Fibroblast of skin of left biceps (primary cell): Measurements from ENCODE around the gene TRIM65.

Experiments
- DNase-seq, 2 experiments: peaks; one replicate each; pipeline ENCODE4 v3.0.0-alpha.2; 2013; ENCODE audit warnings: low read depth in 2 of 2

Gene TRIM65, protein sequence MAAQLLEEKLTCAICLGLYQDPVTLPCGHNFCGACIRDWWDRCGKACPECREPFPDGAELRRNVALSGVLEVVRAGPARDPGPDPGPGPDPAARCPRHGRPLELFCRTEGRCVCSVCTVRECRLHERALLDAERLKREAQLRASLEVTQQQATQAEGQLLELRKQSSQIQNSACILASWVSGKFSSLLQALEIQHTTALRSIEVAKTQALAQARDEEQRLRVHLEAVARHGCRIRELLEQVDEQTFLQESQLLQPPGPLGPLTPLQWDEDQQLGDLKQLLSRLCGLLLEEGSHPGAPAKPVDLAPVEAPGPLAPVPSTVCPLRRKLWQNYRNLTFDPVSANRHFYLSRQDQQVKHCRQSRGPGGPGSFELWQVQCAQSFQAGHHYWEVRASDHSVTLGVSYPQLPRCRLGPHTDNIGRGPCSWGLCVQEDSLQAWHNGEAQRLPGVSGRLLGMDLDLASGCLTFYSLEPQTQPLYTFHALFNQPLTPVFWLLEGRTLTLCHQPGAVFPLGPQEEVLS

DNA sequence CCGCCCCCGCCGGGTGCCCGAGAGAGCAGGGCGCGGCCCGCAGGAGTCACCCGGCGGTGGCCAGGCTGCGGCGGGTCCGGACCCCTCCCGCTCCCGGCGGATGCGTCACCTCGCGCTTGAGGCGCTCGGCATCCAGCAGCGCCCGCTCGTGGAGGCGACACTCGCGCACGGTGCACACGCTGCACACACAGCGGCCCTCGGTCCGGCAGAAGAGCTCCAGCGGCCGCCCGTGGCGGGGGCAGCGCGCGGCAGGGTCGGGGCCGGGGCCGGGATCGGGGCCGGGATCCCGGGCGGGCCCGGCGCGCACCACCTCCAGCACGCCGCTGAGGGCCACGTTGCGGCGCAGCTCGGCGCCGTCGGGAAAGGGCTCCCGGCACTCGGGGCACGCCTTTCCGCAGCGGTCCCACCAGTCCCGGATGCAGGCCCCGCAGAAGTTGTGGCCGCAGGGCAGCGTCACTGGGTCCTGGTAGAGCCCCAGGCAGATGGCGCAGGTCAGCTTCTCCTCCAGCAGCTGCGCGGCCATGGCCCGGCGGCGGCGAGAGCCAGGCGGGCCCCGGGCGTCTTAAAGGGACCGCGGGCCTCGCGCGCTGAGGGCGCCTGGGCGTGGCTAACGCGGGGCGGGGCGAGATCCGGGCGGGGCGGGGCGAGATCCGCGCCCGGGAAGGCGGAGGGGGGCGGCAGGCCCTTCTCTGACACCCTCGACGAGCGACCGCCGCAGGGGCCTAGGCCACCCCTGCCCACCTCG, at the start of gene TRIM65:
Gene TRIM65 (minus strand): TSS at position 537 of the 745 bp plus-strand sequence. CDS start 14 bp downstream, at position 523.
- DNase-seq: peak; percentile 31 to 39

DNA sequence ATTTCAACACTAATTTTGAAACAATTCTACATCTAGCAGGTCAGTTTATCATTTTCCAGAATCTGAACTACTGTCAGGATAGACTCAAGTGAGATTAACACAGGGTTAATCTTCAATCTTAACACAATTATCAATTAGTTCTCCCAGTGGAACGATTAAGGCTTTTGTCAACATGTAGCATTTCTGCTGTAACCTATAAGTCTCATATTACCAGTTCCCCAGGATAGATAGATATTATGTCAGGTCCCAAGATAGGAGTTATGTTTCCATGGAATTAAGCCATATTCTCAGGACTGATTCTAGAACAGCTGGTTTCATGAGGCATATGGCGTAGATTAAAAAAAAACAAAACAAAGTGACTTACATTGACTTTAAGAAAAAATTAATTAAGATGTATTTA, 48.5 kb upstream of the TRIM65 start:
- no peak for DNase-seq

DNA sequence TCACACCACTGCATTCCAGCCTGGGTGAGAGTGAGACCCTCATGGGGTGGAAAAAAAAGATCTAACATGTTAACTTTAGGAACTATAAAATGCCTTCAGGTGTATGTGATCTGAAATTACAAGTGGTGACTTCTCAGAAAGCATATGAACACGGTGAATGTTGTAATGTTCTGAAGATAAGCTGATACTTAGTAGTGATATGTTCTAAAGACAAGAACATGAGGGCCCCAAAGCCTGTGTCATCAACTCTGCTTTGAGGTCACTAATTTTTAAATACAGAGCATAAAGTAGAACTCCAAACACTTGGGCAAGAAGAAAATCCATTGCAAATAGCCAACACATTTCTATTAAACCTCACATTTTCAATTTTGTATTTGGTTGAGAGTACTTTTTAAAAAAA, 46.7 kb upstream of the TRIM65 start:
- DNase-seq: no peak

DNA sequence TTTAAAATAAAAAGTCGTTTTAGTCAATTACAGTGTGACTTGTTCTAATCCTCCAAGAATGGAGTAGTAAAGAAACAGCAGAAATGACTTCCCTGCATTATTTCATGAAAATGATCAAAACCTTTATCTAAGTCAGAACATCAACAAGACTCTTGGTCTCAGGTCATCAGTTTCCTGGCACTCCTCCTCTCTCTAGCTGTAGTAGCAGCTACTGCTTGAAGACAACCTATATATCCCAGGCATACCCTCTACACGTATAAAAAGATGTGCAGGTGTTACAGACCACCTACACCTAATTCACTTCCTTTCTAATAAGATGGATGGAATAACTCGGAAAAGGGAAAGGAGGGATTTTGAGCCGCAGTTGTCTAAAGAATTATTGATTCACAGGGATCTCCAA, 45.7 kb upstream of the TRIM65 start:
- no peak for DNase-seq

DNA sequence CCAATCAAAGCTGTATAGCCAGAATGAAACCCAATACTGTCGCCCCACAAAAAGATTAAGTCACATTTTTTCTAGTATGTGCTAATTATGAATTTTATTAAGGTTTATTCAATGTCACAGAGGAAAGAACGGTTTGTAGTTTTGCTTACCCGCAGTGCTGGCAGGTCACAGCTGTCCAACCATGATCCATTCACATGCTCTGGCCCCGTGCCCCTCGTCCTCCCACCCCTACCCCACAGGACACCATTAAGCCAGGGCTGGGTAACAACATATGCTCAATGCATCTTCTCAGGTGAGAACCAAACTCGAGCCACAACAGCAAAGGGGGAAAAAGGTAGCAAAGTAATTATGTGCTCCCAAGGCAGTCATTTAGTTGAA, 44.7 kb upstream of the TRIM65 start:
- DNase-seq: no peak

DNA sequence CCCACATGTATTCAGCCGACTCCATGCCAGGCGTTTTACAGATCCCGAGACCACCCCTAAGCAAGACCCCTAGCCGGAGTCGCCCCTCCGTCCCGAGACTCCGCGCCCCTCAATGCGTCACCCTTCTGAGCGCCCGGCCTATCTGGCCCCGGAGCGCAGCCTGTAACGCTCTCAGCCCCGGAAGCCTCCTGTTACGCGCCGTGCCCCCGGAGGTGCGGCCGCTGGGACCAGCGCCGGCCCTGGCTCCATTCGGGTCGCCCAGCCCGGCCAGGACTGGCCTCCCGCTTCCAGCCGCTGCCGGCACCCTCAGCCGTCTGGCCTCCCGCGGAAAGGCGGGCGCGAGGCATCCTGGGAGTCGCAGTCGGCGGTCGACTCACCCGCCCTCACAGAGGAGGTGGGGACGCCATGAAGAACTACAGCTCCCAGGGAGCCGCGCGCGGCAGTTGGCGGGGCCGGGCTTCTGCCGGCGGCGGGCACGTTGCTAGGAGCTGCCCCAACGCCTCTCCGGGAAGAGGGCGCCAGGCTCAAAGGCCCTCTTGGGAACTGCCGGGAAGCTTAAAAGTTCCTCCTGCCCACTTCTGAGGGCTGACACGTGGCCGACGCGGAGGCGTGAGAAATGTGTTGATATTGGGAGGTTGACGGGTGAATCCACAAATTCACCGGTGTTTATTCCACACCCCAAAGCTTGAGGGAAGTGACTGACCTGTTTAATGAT, 44.1 kb upstream of the TRIM65 start, which contains the start of gene FBF1:
Gene FBF1 (minus strand): TSS at position 316 of the 715 bp plus-strand sequence. CDS start 2,893 bp downstream, outside the sequence.
- DNase-seq: peak; percentile 64 to 67

DNA sequence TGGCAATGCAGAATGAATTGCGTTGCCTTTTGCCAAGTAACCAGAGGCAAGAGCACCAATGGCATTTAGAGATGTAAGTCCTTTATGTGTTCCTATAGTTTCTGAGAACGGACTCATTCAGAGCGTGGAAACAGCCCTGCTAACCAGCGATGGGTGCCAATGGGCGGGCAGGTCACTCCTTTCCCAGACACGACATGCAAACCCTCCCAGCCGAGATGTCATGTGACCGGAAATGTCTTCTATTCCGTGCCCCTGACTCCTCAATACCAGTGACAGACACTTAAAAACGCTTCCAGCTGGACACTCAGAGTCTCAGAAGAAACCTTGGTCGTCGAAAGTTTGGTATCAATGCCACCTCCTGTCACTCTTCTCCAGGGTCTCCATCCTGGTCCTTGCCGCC, 40.9 kb upstream of the TRIM65 start:
- DNase-seq: no peak

DNA sequence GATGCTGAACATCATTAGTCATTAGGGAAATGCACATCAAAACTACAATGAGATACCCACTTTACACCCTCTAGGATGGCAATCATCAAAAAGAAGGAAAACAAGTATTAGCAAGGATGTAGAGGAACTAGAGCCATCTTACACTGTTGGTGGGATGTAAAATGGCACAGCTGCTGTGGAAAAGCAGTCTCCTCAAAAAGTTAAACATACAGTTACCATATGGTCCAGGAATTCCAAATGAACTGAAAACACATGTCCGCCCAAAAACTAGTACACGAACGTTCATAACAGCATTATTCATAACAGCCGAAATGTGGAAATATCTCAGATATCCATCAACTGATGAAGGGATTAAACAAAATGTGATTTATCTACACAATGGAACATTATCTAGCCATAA, 37.1 kb upstream of the TRIM65 start:
- DNase-seq: peak; percentile 35 to 38

DNA sequence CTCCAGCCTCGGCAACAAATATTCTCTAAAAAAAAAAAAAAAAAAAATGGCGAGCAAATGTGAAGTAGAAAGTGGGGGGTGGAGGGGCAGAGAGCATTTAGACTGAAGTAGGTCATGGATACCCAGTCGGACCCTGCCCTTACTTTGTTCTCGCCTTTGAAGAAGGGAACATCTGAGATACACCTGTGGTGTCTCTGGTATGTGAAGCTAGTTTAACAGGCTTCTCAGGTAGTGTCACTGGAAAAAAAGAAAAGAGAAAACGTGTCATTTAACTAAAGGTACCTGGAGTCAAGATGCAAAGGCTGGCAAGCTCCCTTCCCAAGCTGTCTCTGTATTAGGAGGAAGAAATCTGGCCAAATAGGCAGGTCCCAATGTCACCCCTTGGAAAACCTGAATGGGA, 36.1 kb upstream of the TRIM65 start:
- DNase-seq: no peak

DNA sequence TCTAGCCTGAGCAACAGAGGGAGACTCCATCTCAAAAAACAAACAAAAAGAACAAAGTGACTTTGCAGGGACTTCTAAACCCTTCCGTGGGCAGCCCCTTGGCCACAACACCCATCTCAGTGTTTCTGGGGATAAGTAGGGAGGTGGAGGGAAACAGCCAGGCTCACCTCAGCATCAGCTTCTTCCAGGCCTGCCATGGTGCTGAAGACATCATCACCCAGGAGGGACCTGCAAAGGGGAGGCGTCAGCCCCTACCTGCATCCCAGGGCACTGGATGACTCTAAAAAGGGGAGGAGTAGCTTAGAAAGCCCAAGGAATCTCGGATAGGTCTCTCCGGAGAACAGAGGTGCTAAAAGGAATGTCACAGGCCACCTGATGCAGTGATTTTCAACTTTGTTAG, 34.3 kb upstream of the TRIM65 start:
- DNase-seq: no peak

DNA sequence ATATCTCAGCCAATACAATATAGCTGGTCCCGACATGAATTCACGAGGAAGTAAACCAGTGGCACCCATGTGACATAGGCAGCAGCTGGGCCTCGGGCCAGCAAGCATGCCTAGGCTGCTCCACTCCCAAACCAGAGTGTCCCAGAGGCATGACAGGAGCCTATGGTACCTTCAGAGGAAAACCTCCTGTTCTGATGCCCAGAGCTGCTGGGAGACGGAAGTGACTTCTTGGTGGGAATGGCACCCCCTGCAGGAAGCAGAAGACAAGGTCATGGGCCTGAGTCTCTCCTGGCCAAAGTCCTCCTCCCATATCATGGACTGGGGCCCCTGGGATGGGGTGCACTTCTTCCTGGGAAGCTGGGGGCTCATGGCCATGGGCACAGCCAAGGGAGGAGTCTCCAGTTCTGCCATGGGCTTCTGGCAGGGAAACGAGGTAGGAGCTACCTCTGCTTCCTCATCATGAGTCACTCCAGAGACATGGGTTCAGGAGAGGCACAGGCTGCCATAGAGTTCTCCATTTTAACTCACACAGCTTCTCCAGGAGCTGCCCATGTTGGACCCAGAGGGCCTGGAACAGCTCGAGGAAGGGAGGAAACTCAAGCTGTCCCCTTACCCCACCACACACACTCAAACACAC, 30.7 kb upstream of the TRIM65 start:
- DNase-seq: no peak

DNA sequence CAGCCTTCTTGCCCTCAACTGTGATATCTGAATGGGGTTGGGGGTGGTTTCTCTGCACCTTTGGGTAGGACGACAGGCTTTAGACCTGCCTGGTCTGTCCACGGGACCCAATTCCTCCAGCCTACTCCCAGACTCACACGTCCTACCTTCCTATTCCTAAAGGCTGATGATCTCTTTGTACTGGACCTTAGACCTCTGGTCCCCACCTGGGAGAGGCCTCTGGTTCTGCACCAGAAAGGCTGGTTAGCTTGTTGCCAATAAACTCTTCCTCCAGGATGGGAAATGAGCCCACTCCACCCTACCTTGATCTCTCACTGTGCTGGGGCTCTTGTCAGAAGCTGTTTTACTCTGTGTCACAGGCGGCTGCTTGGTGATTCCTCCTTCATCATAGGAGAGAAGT, 29.7 kb upstream of the TRIM65 start:
- no peak for DNase-seq

DNA sequence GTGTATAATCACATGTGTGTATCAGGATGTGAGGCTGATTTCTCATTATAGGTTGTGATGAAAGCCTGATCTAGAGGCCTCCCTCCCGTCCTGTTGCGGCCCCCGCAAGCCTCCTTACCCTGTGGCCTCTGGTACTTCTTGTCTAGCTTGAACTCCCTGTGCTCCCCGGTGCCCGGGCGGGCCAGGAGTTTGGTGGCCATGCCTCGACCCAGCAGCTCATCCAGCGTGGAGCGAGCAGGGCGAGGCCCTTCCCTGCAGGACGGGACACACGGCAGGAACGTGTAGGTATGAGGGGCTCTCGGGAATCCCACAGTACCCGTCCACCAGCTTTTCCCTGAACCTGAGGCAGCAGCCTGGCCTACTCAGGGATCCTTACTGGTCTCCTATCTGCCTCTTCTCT, 29.2 kb upstream of the TRIM65 start:
- DNase-seq: no peak

DNA sequence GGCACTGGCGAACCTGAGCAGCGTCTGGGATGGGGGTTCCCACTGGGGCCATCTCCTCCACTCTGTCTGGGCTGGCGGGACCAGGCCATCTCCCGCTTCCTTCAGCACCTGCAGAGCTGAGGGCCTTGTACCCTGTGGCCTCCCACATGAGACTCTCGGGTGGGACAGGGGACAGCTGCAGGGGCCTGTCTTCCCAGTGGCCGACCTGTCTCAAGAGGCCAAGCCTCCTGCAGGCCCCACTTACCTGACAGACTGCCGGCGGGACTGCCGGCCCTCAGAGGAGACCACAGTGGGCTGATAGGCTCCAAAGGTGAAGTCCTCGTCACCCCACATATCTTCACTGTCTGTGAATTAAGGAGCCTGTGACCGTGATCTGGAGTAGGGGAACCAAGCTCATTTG, 28.4 kb upstream of the TRIM65 start:
- DNase-seq: no peak

DNA sequence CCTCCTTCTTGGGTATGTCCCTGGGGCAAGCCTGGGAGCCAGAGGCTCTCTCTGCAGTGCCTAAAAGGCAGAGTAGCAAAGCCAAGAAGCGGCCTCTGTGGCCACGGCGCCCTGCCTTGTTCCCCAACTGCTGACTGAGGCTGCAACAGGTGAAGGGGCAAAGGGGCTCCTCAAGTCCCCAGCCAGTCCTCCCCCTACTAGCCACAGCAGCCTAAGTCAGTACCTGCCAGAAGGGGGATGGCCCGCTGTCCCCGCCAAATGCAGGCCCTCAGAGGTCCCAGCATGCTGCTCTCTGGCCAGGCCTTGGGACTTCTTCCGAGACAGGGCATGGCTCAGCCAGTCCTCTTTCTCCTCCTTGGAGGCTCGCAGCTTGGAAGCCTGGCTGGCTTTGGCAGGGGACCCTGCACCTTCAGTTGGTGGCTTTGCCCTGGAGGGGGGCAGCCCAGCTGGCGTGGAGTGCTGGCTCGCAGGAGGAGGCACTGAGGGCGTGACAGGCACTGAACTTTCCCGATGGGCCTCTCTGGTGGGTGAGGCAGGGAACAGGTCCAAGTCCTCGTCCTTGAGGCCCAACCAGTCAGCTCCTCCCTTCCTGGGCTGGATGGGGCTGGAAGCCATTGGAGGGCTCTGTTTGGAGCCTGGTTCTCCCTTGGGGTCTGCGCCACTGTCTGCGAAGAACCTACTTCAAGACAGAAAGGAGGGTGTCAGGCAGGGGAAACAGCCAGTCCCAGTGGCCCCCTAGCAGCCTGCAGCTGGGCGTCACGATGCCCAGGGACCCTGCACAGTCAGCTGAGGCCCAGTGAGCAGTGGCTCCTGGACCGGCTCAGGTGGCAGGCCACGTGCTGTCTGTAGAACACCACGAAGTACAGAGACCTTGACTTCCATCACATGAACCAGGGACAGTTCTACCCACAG, 26.5 kb upstream of the TRIM65 start:
- no peak for DNase-seq

DNA sequence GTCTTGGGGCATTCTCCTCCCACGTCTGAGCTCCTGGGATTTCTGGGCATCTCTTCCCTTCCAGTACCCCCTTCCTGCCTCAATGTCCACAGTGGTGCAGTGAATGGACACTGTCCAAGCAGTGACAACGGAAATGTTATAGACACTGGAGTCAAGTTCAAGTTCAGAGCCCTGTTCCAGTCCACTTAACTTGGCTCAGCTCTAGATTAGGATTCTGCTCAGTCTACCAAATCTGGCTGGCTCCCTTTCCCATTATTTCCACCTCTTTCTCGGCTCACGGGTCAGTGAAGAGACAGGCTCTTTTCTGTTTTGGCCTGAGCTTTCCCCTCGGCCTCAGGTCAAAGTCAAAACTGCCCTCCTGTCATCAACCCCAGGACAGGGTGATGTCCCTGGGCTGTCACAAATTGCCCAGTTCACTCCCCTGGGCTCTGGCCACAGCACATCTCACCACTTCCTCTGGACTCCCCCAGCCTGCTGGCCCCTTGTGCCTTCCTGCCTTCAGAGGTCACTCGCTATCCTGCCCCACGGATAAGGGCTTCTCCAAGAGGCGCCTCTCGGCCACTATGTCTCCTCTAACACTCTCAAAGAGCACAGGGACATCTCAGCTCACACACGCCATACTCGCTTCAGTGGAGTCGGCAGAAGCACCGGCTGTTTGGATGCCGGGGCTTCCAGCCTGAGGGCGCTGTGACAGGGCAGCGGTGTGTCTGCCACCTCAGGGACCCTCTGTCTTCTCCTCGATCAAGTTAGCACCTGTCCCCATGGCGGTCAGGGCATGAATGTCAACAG, 25.6 kb upstream of the TRIM65 start:
- DNase-seq: no peak

DNA sequence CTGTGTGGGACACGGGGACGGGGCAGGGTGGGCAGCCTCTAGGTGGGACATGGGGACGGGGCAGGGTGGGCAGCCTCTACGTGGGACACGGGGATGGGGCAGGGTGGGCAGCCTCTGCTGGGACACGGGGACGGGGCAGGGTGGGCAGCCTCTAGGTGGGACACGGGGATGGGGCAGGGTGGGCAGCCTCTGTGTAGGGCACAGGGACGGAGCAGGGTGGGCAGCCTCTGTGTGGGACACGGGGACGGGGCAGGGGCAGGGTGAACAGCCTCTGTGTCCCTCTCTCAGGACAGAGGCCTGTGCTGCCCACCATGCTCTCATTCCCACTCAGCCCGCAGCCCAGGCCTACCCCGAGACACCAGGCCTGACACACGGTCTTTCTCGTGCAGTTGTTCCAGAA, 24.8 kb upstream of the TRIM65 start:
- no peak for DNase-seq

DNA sequence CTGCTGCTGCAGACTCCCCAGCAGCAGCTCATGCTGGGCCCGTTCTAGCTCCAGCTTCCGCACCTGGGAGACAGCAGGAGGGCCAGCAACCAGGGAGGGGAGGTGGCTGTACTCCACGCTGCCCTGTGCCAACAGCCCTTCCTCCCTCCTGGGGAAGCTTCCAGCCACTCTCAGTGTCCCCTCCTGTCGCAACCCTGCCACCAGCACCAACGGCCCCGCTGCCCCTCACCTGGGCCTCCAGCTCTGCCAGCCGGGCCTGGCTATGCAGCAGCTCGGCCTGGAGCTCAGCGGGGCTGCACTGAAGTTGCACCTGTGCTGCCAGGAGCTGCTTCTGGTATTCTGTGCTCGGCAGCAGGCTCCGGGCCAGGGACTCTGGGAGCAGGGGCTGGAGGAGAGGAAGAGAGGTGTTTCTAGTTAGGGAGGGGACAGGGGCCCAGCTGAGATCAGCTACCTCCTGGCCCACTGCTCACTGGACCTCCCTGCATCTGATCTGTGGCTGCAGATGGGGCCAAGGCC, 23.4 kb upstream of the TRIM65 start:
- no peak for DNase-seq

DNA sequence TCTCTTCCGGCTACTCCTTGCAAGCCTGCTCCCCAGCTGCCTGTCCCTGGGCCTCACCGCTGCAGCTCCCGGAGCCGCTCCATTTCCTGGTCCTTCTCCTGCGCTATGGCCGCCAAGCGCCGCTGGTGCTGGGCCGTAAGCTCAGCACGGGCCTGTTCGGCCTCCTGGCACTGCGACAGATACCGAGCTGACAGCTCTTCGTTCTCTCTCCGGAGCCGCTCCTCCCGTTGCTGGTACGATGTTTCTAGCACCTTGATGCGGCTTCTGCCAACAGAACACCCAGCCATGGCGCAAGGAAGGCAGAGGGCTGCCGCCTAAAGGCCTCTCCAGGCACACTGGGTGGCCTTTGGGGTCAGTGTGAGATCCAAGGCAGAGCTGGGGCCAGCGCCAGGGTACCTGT, 22.9 kb upstream of the TRIM65 start:
- DNase-seq: no peak
